ENCODE measurements around the gene MYO3B. TPM values are rescaled to one million over a fixed set of nuclear protein-coding genes. Genes with fewer than 3 reads are reported as not detected.
"Not testable (repeated sequence)": the region's sequence is repeated elsewhere in the genome, so short reads cannot be mapped to it uniquely, and the experiment has no call there.

MYO3B gene
- total RNA-seq, 1 experiment from 2014 or later, result 0.04 TPM

DNA sequence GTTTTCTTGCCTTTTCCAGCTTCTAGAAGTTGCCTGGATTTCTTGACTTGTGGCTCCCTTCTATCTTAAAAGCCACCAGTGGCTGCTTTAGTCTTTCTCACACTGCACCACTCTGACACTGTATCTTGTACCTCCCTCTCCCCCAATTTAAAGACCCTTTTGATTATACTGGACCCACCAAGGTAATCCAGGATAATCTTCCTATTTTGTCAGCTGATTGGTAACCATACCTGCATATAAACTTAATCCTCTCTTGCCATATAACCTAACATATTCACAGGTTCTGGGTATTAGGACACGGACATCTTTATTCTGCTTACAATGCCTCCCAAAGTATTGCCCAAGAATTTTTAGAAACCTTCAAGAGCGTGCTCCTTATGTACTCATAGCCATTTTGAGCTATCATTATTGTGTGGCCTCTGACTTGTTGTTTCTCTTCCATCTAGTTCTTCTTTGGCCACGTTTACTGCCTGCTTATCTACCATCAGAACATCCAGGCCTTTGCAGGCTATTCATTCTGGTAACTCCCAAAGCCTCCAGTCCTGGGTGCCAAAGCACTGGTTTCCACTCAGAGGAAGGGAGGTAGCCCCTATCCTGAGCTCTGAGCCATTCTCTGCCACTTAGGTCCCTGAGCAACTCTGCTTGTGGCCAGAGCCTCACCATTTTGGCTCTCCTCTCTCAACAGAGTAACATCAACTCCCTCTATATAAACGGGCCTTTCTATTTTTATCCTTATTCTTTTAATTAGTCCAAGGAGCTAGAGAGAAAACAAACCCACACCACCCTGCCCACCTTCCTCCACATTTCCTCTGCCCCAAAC is 70.8 kb downstream of the MYO3B start:
- Histone ChIP-seq H3K4me3 (no peak overlapping the region), H3K36me3 (no peaks in the 10 kb centered on the region), H3K4me1 (peaks cover 12% of the 10 kb centered on the region), H3K27me3 (no peaks in the 10 kb centered on the region), H3K9me3 (replicated peaks) (peaks cover 2% of the 10 kb centered on the region; the same call in 1 of the 2 replicates), H3K27ac (no peak overlapping the region)
- DNase-seq, result no peak

DNA sequence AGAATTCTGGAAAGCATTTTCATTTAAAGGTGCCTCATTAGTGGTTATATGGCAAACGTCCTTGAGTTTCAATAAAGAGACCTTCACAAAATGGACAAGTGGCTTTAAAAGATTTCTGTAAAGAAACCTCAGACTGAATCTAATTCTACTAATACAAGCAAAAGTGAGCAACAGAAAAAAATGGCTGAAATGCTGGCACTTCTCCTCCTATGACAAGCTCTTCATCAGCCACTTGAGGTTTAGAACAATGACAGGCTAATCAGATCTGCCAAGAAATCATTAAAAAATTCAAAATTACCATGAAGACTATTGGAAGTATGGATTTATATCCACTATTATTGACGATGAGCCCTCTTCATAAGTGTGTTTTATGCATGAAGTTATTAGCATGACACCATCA is 71.8 kb downstream of the MYO3B start:
- H3K9me3 ChIP-seq (replicated peaks), result peaks cover 2% of the 10 kb centered on the region; the same call in 1 of the 2 replicates
- peaks cover 12% of the 10 kb centered on the region for H3K4me1 ChIP-seq
- H3K36me3 ChIP-seq, result no peaks in the 10 kb centered on the region
- H3K27me3 ChIP-seq, result no peaks in the 10 kb centered on the region
- H3K27ac ChIP-seq, result no peak overlapping the region
- no peak for DNase-seq
- no peak overlapping the region for H3K4me3 ChIP-seq

DNA sequence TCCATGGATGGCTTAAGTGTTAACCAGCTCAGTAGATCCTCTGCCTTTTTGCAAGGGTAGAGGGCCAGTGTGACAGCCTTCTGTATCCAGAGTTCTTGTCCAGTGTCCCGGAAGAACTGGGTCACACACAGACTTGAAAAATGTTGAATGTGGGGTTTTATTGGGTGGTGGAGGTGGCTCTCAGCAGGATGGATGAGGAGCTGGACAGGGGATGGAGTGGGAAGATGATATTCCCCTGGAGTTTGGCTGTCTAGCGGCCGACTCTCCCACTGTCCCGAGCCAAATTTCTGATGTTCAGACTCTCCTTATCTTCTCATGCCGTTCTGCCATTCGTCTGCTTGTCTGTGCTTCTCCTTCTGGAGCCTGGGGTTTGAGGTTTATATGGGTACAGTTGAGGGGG is 72.6 kb downstream of the MYO3B start:
- Histone ChIP-seq H3K9me3 (replicated peaks) (peaks cover 2% of the 10 kb centered on the region; the same call in 1 of the 2 replicates), H3K27ac (no peak overlapping the region), H3K4me1 (peaks cover 12% of the 10 kb centered on the region), H3K4me3 (no peak overlapping the region), H3K36me3 (no peaks in the 10 kb centered on the region), H3K27me3 (no peaks in the 10 kb centered on the region)
- no peak for DNase-seq

DNA sequence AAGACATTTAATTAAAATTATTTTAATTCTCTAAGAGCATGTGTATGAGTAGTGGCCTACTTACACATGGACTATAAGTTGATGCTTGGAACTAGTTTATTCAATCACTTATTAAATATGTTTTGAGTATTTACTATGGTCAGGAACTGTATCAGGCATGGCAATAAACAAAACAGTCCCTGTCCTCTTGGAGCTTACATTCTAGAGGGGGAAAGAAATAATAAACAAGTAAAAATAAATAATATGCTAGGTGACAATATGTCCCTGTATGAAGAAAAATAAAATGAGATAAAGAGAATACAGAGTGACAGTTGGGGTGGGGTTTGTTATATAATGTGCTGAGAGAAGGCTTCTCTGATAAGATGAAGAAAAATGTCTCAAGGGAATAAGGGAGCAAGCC is 74.5 kb downstream of the MYO3B start:
- no peak for DNase-seq
- no peaks in the 10 kb centered on the region for H3K27me3 ChIP-seq
- no peaks in the 10 kb centered on the region for H3K36me3 ChIP-seq
- H3K4me3 ChIP-seq, result no peak overlapping the region
- H3K9me3 ChIP-seq (replicated peaks), result peaks cover 6% of the 10 kb centered on the region
- no peak overlapping the region for H3K27ac ChIP-seq
- H3K4me1 ChIP-seq, result peaks cover 12% of the 10 kb centered on the region

DNA sequence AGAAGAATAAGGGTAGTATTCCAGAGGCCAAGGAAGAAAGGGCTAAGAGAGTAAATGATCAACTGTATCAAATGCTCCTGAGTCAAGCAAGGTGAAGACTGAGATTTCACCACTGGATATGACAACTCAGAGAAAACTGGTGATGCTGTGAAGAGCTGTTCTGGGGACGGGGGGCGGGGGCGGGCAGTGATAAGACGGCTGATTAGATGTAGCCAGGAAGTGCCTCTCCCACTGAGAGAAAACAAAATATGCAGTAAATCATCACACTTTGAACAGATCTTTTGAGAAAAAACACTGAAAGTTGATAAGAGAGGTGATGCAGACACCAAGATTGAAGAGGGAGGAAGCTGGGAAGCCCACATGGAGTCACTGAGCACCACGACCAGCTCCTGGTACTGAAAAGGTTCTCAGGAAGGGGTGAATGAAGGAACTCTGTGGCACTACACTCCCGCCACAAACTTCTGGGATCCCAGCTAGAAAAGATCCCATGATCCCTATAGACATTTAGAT is 75.8 kb downstream of the MYO3B start:
- H3K27me3 ChIP-seq, result no peaks in the 10 kb centered on the region
- H3K9me3 ChIP-seq (replicated peaks), result peaks cover 6% of the 10 kb centered on the region
- no peak overlapping the region for H3K27ac ChIP-seq
- no peaks in the 10 kb centered on the region for H3K36me3 ChIP-seq
- H3K4me1 ChIP-seq, result no peaks in the 10 kb centered on the region; the same call in 1 of the 2 replicates
- DNase-seq, result no peak
- no peak overlapping the region for H3K4me3 ChIP-seq

DNA sequence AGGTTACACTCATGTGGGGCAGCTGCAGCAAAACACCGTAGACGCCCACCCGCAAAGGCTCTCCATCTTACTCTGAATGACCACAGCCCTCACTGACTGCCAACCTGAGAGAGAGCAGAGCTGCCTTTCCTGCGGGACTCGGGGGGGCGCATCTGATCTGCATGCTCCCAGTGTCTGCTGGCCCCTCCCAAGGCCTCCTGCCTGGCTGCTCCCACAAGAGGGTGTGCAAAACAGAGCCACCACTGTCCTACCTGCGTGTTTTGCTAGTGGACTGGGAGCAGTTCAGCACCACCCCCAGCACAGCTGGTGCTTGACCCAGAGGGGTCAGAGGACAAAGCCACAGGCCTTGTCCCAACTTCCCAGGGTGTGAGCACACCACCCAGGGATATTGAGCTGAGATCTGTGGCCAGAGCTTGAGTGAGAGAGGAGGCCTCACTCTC is 76.4 kb downstream of the MYO3B start:
- Histone ChIP-seq H3K4me3 (no peak overlapping the region), H3K9me3 (replicated peaks) (peaks cover 6% of the 10 kb centered on the region), H3K27me3 (no peaks in the 10 kb centered on the region), H3K36me3 (no peaks in the 10 kb centered on the region), H3K27ac (no peak overlapping the region), H3K4me1 (no peaks in the 10 kb centered on the region)
- DNase-seq, result no peak

DNA sequence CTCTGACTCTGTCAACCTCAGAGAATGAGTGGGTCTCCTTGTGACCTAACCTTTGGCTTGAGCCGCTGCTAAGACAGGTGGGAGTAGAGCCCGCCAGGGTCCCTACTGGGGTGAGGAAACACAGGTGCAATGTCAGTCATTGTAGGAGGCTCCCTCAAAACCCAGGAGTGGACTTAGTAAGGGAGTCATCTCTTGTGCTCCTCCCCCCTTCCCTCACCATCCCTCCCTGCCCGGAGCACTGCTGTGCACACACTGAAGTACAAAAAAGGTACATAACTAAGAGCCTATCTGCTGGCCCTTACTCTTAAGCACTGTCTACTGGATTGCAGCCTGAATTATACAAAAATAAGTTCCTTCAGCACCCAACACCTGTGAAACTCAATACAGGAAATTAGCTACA is 77.2 kb downstream of the MYO3B start:
- Histone ChIP-seq H3K4me1 (no peaks in the 10 kb centered on the region), H3K4me3 (no peak overlapping the region), H3K9me3 (replicated peaks) (peaks cover 6% of the 10 kb centered on the region), H3K27ac (no peak overlapping the region), H3K27me3 (no peaks in the 10 kb centered on the region), H3K36me3 (no peaks in the 10 kb centered on the region)
- DNase-seq, result no peak

DNA sequence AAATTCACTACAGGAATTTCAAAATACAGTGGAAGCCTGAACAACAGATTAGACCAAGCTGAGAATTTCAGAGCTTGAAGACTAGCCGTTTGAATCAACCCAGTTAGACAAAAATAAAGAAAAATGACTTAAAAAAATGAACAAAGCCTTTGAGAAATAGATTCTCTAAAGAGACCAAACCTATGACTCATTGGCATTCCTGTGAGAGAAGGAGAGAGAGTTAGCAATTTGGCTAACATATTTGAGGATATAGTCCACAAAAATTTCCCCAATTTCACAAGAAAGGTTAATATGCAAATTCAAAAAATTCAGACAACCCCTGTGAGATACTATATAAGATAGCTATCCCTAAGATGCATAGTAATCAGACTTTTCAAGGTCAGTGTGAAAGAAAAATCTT is 78.0 kb downstream of the MYO3B start:
- no peak overlapping the region for H3K4me3 ChIP-seq
- no peaks in the 10 kb centered on the region for H3K4me1 ChIP-seq
- no peaks in the 10 kb centered on the region for H3K36me3 ChIP-seq
- no peak overlapping the region for H3K27ac ChIP-seq
- DNase-seq, result no peak
- no peaks in the 10 kb centered on the region for H3K27me3 ChIP-seq
- peaks cover 6% of the 10 kb centered on the region for H3K9me3 ChIP-seq (replicated peaks)

DNA sequence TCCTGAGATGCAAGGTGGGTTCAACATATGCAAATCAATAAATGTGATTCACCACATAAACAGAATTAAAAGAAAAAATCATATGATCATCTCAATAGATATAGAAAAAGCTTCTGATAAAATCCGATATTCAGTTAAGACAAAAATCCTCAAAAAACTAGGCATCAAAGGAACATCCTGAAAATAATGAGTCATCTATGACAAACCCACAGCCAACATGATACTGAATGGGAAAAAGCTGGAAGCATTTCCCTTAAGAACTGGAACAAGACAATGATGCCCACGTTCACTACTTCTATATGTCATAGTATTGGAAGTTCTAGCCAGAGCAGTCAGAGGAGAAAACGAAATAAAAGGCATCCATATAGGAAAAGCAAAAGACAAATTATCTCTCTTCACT is 80.4 kb downstream of the MYO3B start:
- Histone ChIP-seq H3K27me3 (no peaks in the 10 kb centered on the region), H3K36me3 (no peaks in the 10 kb centered on the region), H3K27ac (no peak overlapping the region), H3K4me1 (no peaks in the 10 kb centered on the region), H3K9me3 (replicated peaks) (peaks cover 4% of the 10 kb centered on the region; the same call in 1 of the 2 replicates), H3K4me3 (no peak overlapping the region)
- no peak for DNase-seq

DNA sequence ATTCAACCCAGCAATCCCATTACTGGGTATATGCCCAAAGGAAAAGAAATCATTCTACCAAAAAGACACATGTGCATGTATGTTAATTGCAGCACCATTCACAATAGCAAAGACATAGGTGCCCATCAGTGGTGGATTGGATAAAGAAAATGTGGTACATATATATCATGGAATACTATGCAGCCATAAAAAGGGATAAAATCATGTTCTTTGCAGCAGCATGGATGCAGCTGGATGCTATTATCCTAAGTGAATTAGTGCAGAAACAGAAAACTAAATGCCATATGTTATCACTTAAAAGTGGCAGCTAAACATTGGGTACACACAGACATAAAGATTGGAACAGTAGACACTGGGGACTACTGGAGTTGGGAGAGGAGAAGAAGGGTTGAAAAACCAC is 82.2 kb downstream of the MYO3B start:
- H3K9me3 ChIP-seq (replicated peaks), result peaks cover 4% of the 10 kb centered on the region; the same call in 1 of the 2 replicates
- no peaks in the 10 kb centered on the region for H3K27me3 ChIP-seq
- H3K27ac ChIP-seq, result no peak overlapping the region
- no peaks in the 10 kb centered on the region for H3K36me3 ChIP-seq
- no peak for DNase-seq
- no peaks in the 10 kb centered on the region for H3K4me1 ChIP-seq
- H3K4me3 ChIP-seq, result no peak overlapping the region

DNA sequence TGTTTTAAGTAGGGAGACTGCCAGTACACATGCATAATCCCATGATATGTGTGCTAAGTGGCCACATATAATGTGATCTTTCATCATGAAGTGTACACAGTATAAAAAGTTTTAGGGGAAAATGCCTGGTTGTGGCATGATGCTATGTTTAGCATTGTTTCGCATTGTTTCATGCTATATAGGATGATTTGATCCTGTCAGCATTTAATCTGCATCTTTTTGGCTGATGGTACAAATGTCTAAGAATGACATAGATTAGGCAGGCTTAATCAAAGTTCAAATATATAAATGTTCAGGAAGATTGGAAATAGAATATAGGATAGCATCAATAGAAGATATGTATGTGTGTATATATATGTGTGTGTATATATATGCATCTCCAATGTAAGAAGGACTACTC is 83.6 kb downstream of the MYO3B start:
- DNase-seq, result no peak
- Histone ChIP-seq H3K4me3 (no peak overlapping the region), H3K36me3 (no peaks in the 10 kb centered on the region), H3K9me3 (replicated peaks) (peaks cover 2% of the 10 kb centered on the region; the same call in 1 of the 2 replicates), H3K4me1 (no peaks in the 10 kb centered on the region), H3K27ac (no peak overlapping the region), H3K27me3 (no peaks in the 10 kb centered on the region)

DNA sequence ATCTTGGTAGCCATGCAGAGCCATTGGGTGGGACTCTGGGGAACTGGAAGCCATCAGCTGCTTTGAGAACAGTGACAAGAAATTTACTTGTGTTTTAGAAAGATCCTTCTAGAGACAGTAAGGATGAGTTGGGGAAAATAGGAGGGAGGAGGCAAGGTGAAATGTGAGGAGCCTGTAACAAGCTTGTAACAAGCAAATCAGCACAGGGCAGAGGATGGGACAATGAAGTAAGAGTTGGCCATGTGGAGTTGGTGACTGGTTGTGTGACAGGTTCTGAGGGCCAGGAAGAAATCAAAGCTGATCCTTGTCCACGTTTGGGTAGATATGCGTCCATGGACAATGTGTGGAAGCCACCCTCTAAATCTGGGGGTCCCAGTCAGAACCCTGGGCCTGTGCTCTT is 84.4 kb downstream of the MYO3B start:
- no peak overlapping the region for H3K4me3 ChIP-seq
- no peaks in the 10 kb centered on the region for H3K36me3 ChIP-seq
- no peak overlapping the region for H3K27ac ChIP-seq
- H3K4me1 ChIP-seq, result no peaks in the 10 kb centered on the region
- no peaks in the 10 kb centered on the region for H3K27me3 ChIP-seq
- no peaks in the 10 kb centered on the region for H3K9me3 ChIP-seq (replicated peaks)
- DNase-seq, result no peak

DNA sequence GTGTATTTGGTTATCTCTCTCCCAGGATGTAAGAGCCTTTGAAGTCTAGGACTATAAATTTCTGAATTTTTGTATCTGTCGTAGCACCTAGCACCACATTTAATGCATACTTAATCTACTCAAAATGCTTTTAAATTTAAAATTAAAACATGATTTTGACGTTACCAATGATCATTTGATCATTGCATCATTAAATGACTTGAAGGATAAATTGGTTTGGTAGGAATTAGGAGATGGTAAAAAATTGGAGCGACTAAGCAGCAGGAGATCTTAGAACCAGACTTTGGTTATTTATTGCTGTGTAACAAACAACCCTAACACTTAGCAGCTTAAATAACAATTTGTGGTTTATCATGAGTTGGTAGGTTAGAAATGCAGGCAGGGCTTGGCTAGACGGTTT is 84.9 kb downstream of the MYO3B start:
- no peak overlapping the region for H3K27ac ChIP-seq
- no peaks in the 10 kb centered on the region for H3K9me3 ChIP-seq (replicated peaks)
- no peaks in the 10 kb centered on the region for H3K4me1 ChIP-seq
- DNase-seq, result no peak
- H3K36me3 ChIP-seq, result no peaks in the 10 kb centered on the region
- no peaks in the 10 kb centered on the region for H3K27me3 ChIP-seq
- no peak overlapping the region for H3K4me3 ChIP-seq

DNA sequence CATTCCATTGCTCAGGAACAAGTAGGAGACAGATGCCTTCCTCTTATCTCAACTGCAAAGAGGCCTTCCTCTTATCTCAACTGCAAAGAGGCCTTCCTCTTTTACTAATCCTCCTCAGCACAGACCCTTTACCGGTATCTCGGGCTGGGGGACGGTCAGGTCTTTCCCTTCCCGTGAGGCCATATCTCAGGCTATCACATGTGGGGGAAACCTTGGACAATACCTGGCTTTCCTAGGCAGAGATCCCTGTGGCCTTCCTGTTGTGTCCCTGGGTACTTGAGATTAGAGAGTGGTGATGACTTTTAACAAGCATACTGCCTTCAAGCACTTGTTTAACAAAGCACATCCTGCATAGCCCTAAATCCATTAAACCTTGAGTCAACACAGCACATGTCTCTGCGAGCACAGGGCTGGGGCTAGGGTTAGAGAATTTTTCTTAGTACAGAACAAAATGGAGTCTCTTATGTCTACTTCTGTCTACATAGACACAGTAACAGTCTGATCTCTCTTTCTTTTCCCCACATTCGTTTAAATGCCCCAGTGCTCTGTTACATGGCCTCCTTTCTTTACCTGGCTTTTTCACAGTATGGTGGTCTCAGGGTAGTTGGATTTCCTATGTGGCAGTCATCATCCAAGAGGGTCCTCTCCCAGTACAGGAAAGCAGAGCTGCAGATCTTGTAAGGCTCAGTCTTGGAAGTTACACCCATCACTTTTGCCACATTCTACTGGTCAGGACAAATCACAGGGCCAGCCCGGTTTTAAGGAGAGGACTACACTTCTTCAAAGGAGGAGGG is 86.0 kb downstream of the MYO3B start:
- H3K4me1 ChIP-seq; H3K4me3 ChIP-seq; H3K9me3 ChIP-seq (replicated peaks); H3K27ac ChIP-seq; DNase-seq; H3K27me3 ChIP-seq; H3K36me3 ChIP-seq: not testable (repeated sequence)

DNA sequence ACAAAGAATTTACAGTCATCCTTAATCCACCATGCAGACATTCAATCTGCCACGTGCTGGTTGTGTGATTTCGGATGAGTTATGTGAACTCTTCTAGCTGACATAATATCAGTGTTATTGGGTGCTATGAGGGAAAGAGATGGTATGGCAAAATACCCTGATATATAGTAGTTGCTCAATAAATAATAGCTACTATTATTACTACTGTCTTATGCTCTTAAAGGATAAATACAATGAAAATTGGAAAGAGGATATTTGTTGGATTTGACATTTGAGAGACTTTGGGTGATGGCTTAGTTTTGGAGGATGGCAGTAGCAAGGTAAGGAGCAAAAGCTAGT is 86.5 kb downstream of the MYO3B start:
- DNase-seq, result no peak
- no peaks in the 10 kb centered on the region for H3K36me3 ChIP-seq
- no peak overlapping the region for H3K4me3 ChIP-seq
- H3K9me3 ChIP-seq (replicated peaks), result no peaks in the 10 kb centered on the region
- no peaks in the 10 kb centered on the region for H3K27me3 ChIP-seq
- no peaks in the 10 kb centered on the region for H3K4me1 ChIP-seq
- H3K27ac ChIP-seq, result no peak overlapping the region
